GM12865 (cell line): ENCODE data around the gene CDH13.

ENCODE experiments used
- DNase-seq: peaks from one replicate; pipeline ENCODE4 v3.0.0; 2010; ENCODE audit warnings: low read depth
- H3K4me3 ChIP-seq: 2 replicates; pipeline ENCODE4 v1.5.1; 2011; ENCODE audit warnings: mild to moderate bottlenecking, low read depth, low read length, control low read depth
- CTCF ChIP-seq: IDR thresholded peaks from 2 replicates; pipeline ENCODE4 v1.5.1; 2011; ENCODE audit warnings: low read length, control low read depth, low read depth, inconsistent platforms; ENCODE audit not compliant: insufficient read depth; ENCODE audit errors: missing control alignments

Gene CDH13

GRCh38 chr16:83682868-83683235 is 1056.1 kb downstream of the CDH13 start:
- no peak for TF ChIP-seq CTCF
- H3K4me3 ChIP-seq, result no peak overlapping the region
- no peak for DNase-seq

- no peak for TF ChIP-seq CTCF
- DNase-seq, result no peak
- H3K4me3 ChIP-seq, result no peak overlapping the region
Observed at GRCh38 chr16:83685615-83686165, 1058.9 kb downstream of the CDH13 start.

- H3K4me3 ChIP-seq, result no peak overlapping the region
- no peak for DNase-seq
- TF ChIP-seq CTCF, result no peak
Observed at GRCh38 chr16:83686726-83687125, 1060.0 kb downstream of the CDH13 start.

GRCh38 chr16:83689385-83689831 is 1062.6 kb downstream of the CDH13 start:
- DNase-seq, result peak; percentile 1
- no peak for TF ChIP-seq CTCF

GRCh38 chr16:83692224-83692623 is 1065.5 kb downstream of the CDH13 start:
- H3K4me3 ChIP-seq, result no peak overlapping the region
- no peak for DNase-seq
- TF ChIP-seq CTCF, result no peak

More at GRCh38 chr16:83689385-83689831, 1062.6 kb downstream of the CDH13 start:
- H3K4me3 ChIP-seq, result no peak overlapping the region

- no peak overlapping the region for H3K4me3 ChIP-seq
- TF ChIP-seq CTCF, result no peak
- DNase-seq, result no peak
Observed at GRCh38 chr16:83698964-83699363, 1072.2 kb downstream of the CDH13 start.

- TF ChIP-seq CTCF, result no peak
- no peak overlapping the region for H3K4me3 ChIP-seq
- DNase-seq, result no peak
Observed at GRCh38 chr16:83699817-83700216, 1073.0 kb downstream of the CDH13 start.
